ENCODE results near the gene GNAS-AS1. TPM values are rescaled to one million over a fixed set of nuclear protein-coding genes. Genes with fewer than 3 reads are reported as not detected.

GNAS-AS1 gene
- total and polyA plus RNA-seq, 2 of the 8 experiments (the other 6 are each of a cell fraction or from before 2014, with no cell fraction given): 4.7 to 13.7 TPM

GRCh38 chr20:58811334-58811733, 39.4 kb downstream of the GNAS-AS1 start (continued):
- no peak for TF ChIP-seq TAF7 (optimal IDR thresholded peaks at IDR 0.05; ENCODE audit: borderline replicate concordance, low read depth, low read length)
- TF ChIP-seq FOSL1 (IDR thresholded peaks at IDR 0.05; ENCODE audit: insufficient read depth, low read depth, low read length): no peak
- no peak for TF ChIP-seq SIX5 (IDR thresholded peaks at IDR 0.05; ENCODE audit: low read depth, low read length)
- TF ChIP-seq ASH2L (IDR thresholded peaks at IDR 0.05; ENCODE audit: low read length): no peak
